IPS DF 4.7 (cell line): ENCODE results near the gene EHD2.
"Not testable (repeated sequence)": the region's sequence is repeated elsewhere in the genome, so short reads cannot be mapped to it uniquely, and the experiment has no call there.

ENCODE experiments used
- DNase-seq: peaks from one replicate; pipeline ENCODE4 v3.0.0-alpha.2; 2013; ENCODE audit warnings: low spot score; ENCODE audit errors: extremely low read depth

Gene EHD2, protein sequence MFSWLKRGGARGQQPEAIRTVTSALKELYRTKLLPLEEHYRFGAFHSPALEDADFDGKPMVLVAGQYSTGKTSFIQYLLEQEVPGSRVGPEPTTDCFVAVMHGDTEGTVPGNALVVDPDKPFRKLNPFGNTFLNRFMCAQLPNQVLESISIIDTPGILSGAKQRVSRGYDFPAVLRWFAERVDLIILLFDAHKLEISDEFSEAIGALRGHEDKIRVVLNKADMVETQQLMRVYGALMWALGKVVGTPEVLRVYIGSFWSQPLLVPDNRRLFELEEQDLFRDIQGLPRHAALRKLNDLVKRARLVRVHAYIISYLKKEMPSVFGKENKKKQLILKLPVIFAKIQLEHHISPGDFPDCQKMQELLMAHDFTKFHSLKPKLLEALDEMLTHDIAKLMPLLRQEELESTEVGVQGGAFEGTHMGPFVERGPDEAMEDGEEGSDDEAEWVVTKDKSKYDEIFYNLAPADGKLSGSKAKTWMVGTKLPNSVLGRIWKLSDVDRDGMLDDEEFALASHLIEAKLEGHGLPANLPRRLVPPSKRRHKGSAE

GRCh38 chr19:47713046-47714021, at the start of gene EHD2:
TSS of gene EHD2 (plus strand) at chr19:47713422. CDS start at chr19:47716613, 3,191 bp downstream.
- no peak for DNase-seq

- DNase-seq, result no peak
Observed at GRCh38 chr19:47663435-47663910, 49.7 kb upstream of the EHD2 start.

- DNase-seq, result no peak
Observed at GRCh38 chr19:47663911-47664771, 49.1 kb upstream of the EHD2 start.

- DNase-seq, result not testable (repeated sequence)
Observed at GRCh38 chr19:47668556-47668955, 44.7 kb upstream of the EHD2 start.

DNA sequence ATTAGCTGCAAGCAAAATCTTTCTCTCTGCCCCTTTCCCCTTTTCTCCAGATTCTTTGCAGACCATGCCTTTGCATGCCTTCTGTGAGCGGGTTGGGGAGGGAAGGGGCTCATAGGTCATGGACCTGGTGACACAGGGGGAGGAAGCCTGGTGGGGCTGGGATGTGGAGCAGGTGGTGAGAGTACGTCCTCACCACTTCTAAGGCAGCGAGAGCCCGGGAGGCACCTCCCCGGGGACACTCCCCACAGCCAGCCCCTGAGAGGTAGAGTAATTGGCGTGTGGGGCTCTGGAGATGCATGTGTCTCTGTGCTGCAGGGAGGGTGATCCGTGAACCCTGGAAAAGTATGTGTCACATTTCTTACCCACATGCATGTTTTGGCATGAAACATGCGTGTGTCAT, 42.5 kb upstream of the EHD2 start:
- DNase-seq, result no peak

- DNase-seq, result no peak
Observed at GRCh38 chr19:47671499-47671898, 41.7 kb upstream of the EHD2 start.

DNA sequence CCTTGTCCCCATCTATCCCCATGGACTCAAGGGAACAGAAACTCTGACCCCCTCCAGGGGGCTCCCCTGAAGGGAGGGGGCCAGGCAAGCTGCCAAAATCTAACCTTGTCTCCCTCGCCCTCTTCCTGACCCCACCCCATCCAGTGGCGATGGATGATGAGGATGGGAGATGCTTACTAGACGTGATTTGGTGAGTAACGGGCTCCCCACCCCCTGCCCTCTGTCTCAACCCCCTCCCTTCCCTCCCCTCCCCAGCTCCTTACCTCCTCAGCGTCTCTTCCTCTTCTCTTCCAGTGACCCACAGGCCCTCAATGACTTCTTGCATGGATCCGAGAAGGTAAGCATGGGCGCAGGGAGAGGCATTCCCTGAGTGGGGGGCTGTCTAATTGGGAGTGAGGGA, 39.8 kb upstream of the EHD2 start:
- DNase-seq, result no peak

GRCh38 chr19:47674548-47674947, 38.7 kb upstream of the EHD2 start:
- no peak for DNase-seq

DNA sequence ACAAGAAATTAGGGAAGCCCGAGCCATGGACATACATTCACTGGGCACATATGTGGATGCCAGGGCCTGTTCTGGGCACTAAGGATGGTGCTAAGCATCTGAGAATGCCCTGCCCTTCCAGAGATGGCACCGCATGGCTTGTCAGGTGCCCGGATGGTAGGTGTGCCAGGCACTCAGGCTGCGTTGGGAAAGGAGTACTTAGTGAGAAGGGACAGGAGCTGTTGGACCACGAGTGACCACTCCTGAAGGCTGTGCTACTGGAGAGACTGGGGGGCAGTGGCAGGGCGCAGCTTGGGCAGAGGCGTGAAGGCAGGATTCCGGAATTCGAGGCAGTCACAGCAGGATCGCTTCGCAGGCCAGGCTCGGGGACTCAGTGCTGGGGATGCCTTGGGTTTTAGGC, 38.0 kb upstream of the EHD2 start:
- no peak for DNase-seq

DNA sequence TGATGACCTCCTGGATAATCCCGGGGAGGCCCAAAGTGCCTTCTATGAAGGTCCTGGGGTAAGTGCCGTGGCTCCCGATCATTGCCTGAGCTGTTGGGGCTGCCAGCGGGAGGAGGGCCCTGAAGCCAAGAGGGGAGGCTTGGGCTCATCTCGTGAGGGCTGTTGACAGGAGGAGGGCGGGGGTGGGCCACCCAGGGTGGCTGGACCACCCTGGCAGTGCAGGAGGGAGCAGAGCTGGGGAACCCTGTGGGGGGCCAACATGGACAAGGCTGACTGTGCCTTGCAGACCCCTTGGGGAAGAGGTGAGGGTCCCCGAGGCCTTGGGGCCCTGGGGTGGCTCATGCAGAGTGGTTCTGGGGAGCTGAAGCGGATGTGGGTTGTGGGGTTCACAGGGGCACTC, 37.4 kb upstream of the EHD2 start:
- DNase-seq, result no peak

- DNase-seq, result no peak
Observed at GRCh38 chr19:47676811-47677210, 36.4 kb upstream of the EHD2 start.

DNA sequence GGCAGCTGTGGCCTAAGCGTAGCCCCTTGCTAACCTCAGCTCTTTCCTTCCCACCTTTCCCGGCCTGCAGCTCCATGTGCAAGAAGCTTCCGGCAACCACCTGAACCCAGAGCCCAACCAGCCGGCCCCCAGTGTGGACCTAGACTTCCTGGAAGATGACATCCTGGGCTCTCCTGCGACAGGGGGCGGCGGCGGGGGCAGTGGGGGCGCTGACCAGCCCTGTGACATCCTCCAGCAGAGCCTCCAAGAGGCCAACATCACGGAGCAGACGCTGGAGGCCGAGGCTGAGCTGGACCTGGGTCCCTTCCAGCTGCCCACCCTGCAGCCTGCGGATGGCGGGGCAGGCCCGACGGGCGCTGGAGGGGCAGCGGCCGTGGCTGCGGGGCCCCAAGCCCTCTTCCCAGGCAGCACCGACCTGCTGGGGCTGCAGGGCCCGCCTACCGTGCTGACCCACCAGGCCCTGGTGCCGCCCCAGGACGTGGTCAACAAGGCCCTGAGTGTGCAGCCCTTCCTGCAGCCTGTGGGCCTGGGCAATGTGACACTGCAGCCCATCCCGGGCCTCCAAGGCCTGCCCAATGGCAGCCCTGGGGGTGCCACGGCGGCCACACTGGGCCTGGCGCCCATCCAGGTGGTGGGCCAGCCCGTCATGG, 33.8 kb upstream of the EHD2 start:
- no peak for DNase-seq

GRCh38 chr19:47679922-47680857, 33.0 kb upstream of the EHD2 start:
- no peak for DNase-seq

DNA sequence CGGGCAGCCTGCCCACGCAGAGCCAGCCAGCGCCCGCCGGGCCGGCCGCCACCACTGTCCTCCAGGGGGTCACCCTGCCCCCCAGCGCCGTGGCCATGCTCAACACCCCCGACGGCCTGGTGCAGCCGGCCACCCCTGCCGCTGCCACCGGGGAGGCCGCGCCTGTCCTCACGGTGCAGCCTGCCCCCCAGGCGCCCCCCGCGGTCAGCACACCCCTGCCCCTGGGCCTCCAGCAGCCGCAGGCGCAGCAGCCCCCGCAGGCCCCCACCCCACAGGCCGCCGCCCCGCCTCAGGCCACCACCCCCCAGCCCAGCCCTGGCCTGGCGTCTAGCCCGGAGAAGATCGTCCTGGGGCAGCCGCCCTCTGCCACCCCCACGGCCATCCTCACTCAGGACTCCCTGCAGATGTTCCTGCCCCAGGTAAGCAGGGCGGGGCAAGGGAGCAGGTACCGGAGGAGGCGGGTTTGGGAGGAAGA, 32.3 kb upstream of the EHD2 start:
- no peak for DNase-seq

DNA sequence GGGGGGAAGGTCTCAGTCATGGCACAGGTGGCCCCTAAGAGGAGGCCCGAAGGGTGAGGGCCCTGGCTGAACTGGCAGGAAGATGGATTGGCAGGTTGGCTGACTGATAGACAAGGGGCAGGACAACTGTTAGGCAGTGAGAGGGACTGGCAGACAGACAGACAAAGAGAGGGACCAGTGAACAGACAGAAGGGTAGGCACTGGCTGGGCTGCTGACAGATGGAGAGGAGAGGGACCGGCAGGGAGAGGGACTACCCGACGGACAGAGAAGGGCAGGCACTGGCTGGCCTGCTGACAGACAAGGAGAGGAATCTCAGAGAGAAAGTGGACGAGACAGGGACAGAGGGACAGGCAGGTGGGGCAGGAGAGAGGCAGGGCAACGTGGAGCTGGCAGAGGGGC, 31.8 kb upstream of the EHD2 start:
- DNase-seq, result no peak

- no peak for DNase-seq
Observed at GRCh38 chr19:47681936-47682335, 31.3 kb upstream of the EHD2 start.

- DNase-seq, result no peak
Observed at GRCh38 chr19:47682939-47683338, 30.3 kb upstream of the EHD2 start.

DNA sequence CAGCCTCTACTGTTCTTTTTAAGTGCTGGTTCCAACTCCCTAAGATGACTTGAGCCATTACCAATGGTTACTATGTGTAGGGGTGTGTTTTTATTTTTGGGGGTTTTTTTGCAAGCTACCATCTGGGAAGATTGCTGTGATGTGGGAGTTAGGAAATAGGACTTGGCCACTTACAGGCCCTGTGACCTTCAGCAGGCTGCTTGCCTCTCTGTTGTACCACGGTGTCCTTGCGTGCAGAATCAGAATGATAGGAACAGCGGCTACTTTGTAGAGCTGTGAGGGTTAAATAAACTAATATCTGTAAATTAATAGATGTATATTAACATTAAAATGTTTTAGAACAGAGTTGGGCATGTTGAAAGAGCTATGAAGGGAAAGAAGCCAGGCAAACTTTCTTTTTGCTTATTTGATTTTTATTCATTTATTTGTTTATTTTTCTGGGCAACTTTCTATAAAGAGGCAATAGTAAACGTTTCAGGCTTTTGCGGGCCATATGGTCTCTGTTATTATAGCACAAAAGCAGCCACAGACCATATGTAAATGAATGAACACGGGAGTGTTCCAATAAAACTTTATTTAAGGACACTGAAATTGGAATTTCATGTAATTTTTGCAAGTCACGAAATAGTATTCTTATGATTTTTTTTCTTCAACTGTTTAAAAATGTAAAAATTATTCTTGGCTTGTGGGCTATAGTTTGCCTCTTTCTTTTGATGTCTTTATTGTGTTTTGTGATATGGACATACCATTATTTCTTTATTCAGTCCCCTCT, 26.4 kb upstream of the EHD2 start:
- no peak for DNase-seq
